ENCODE results near the gene DSG4.

DNA sequence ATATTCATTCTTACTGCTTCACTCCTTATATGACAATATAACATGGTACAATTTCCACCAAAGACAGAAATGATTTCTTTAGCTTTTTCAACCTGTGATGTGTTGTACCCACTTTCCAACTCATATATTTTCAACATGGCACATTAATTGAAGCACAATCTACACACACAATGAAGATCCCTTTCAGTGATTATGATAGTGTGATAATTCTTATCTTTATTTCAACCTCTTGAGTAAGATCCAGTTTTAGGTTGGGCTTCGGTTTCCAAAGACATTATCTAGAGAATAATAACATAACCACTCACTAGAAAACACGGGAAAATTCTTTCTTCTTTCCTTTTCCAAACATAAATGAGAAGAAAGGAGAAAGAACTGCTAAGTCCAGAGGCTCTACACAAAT lies 67.6 kb downstream of the DSG4 start:
- no peak for TF ChIP-seq ZFX (IDR thresholded peaks at IDR 0.05; ENCODE audit: borderline replicate concordance)
- TF ChIP-seq, protein P1, sequence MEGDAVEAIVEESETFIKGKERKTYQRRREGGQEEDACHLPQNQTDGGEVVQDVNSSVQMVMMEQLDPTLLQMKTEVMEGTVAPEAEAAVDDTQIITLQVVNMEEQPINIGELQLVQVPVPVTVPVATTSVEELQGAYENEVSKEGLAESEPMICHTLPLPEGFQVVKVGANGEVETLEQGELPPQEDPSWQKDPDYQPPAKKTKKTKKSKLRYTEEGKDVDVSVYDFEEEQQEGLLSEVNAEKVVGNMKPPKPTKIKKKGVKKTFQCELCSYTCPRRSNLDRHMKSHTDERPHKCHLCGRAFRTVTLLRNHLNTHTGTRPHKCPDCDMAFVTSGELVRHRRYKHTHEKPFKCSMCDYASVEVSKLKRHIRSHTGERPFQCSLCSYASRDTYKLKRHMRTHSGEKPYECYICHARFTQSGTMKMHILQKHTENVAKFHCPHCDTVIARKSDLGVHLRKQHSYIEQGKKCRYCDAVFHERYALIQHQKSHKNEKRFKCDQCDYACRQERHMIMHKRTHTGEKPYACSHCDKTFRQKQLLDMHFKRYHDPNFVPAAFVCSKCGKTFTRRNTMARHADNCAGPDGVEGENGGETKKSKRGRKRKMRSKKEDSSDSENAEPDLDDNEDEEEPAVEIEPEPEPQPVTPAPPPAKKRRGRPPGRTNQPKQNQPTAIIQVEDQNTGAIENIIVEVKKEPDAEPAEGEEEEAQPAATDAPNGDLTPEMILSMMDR (IDR thresholded peaks at IDR 0.05): no peak
